Central memory CD4-positive, alpha-beta T cell (primary cell): Measurements from ENCODE around the gene MCEE.
"Not testable (repeated sequence)": the region's sequence is repeated elsewhere in the genome, so short reads cannot be mapped to it uniquely, and the experiment has no call there.

Source experiments
- DNase-seq: peaks from one replicate; pipeline ENCODE4 v3.0.0; 2022

Gene MCEE

DNA sequence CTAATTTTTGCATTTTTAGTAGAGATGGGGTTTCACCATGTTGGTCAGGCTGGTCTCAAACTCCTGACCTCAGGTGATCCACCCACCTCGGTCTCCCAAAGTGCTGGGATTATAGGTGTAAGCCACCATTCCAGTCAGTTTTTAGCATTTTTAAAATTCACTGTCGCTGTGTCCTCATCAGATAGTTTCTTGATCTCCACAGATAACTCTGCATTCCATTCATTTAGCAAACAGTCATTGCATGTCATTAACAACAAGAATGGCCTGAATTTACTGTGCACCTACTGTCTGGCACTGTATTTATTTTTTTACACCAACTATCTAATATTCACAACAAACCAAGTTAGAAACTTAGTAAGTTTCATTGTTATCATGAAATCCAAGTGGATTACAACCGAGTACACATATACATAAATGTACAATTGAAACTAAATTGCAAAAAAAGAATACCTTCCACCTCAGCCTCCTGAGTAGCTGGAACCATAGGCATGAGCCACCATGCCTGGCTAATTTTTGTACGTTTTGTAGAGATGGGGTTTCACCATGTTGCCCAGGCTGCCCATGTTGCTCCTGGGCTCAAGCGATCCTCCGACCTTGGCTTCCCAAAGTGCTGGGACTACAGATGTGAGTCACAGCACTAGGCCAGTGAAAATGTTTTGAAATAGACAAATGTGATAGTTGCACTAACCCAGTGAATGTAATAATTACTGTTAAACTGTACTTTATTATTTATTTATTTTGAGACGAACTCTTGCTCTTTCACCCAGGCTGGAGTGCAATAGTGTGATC, 4.3 kb downstream of the MCEE start:
- DNase-seq, result no peak

DNA sequence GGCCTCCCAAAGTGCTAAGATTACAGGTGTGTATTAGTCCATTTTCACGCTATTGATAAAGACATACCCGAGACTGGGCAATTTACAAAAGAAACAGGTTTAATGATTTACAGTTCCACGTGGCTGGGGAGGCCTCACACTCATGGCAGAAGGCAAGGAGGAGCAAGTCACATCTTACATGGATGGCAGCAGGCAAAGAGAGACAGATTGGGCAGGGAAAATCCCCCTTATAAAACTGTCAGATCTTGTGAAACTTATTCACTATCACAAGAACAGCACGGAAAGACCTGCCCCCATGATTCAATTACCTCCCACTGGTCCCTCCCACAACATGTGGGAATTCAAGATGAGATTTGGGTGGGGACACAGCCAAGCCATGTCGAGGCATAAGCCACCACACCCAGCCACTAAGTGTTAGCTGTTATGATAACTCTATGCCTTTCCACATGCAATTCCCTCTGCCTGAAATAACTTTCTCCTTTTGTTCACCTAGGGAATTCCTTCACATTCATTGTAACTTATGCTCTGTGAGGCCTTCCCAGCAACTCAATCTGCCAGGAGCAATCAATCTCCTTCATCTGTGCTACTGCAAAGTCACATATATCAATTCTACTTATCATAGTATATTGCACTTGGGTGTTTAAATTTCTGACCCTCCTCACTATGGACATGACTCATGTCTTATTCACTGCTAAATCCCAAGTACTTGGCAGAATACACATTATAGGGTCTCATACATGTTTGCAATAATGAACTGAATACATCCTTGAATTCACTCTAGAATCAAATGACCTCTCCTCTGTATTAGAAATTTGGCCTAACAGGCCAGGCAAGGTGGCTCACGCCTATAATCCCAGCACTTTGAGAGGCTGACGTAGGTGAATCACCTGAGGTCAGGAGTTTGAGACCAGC, 7.4 kb downstream of the MCEE start:
- no peak for DNase-seq

DNA sequence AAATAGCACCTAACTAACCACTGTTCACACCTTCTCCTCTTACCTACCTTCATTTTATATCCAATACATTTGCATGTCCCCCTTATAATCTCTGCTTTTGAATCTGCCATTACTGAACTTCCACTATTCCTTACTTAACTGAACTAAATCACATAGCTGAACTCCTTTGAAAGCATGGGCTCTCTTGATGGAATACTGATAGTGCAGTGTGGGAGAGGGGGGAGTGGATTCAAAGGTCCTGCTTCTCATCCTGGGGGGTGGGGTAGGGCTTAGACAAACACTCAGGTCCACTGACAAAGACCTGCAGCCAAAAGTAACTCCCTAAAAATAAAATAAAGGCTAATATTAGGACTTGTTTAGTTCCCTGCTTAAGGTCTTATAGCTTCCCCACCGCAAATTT, 8.6 kb downstream of the MCEE start:
- DNase-seq, result no peak

DNA sequence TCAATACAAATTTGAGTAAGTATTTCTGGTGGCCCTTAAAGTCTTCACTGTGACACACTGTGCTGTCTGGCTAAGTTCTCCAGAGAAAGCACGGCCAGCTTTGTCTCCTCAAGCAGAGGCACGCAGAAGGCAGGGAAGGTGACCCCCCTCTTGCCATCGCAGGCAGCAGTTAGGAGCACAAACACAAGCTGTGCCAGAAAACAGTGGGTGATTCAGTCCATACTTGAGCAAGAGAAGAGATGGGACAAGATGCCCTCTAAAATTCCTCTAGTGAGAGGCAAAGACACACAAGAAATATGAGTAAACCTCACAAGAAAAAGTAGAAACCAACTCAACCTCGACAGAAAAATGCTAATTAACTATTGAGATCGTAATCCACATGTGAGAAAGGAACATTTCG, 9.8 kb downstream of the MCEE start:
- no peak for DNase-seq

DNA sequence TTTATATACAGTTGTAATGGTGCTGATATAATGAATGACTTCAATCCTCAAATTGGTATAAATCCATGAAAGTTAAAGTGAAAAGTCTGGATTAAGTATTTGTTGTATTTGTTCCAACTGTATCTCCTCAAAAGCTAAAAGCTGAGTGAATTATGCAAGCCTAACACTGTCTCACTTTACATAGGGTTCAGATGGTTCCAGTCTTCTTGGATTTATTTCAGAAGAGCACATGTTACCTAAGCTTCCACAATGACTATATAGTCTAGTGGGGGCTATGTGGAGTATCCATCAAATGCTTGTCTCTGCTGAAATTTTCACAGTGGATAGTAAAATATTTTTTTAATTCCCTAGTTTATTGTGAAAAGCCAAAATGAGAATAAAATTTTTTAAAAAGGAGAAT, 13.0 kb downstream of the MCEE start:
- DNase-seq, result no peak

DNA sequence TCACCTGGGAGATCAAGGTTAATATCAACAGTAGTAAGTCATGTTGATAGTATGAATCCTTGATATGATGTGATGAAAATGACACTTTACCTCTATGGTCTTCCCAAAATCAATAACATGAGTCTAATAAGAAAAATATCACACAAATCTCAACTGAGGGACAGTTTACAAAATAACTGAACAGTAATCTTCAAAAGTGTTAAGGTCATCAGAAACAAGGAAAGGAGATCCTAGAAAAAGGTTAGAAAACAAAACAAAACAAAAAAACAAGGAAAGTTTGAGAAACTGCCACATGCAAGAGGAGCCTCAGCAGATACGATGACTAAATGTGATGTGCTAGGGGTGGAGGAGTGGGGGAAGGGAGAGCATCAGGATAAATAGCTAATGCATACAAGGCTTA, 16.2 kb downstream of the MCEE start:
- no peak for DNase-seq

DNA sequence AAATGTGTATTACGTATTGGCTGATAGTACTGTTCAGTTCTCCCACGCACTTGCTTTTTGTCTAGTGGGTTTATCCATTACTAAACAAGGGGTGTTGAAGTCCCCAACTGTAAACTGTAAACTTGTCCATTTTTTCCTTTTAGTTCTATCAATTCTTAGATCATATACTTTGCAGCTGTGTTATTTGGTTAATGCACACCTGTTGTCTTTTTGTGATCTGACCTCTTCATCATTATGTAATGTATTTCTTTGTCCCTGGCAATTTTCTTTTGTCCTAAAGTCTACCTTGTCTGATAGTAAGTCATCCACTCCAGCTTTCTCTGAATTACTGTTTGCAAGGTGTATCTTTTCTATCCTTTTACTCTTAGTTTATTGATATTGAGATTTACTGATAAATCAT, 21.9 kb downstream of the MCEE start:
- no peak for DNase-seq

DNA sequence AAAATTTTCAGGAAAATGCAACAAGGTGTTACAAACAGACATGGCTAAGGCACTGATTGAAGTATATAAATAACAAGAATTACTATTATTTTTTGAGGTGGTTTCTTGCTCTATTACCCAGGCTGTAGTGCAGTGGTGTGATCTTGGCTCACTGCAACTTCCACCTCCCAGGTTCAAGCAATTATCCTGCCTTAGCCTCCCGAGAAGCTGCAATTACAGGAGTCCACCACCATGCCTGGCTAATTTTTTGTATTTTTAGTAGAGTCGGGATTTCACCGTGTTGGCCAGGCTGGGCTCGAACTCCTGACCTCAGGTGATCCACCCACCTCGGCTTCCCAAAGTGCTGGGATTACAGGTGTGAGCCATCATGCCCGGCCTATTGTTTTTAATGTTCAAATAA, 23.6 kb downstream of the MCEE start:
- not testable (repeated sequence) for DNase-seq

DNA sequence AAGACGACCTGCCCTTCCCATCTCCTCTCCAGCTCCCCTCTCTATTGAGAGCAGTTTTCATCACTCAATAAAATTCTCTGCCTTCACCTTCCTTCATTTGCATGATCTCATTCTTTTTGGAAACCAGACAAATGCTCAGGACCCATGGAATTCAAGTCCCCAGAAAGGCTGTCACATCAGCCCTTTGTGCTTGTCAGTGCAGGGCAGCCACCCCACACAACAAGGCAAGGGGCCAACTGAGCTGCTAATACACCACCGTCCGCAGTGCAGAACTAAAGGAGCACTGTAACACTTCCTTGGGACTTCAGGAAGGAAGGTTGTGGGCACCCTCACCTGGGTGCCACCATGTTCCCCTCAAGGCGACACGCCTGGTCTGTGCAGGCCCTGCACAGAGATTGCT, 26.2 kb downstream of the MCEE start:
- no peak for DNase-seq

DNA sequence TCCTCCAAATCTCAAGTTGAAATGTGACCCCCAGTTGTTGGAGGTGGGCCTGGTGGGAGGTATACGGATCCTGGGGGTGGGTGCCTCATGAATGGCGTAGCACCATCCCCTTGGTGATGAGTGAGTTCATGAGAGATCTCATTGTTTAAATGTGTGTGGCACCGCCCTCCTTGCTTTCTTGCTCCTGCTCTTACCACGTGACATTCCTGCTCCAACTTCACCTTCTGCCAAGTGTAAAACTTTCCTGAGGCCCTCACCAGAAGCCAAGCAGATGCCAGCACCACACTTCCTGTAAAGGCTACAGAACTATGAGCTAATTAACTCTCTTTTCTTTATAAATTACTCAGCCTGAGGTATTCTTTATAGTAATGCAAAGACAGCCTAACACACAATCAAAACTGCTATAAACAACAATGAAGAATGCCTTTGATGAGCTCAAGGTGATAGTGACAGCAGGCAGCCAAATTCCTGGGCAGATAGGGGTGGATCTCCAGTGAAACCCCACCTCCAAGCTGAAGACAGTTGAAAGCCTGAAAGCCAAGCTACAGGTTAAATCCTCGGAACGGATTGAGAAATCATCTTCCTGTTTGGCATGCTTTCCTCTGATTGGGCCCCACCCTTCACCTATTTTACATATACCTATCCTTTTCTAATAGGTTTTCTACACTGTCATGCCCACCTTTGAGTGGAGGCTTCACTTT, 26.9 kb downstream of the MCEE start:
- DNase-seq, result no peak

DNA sequence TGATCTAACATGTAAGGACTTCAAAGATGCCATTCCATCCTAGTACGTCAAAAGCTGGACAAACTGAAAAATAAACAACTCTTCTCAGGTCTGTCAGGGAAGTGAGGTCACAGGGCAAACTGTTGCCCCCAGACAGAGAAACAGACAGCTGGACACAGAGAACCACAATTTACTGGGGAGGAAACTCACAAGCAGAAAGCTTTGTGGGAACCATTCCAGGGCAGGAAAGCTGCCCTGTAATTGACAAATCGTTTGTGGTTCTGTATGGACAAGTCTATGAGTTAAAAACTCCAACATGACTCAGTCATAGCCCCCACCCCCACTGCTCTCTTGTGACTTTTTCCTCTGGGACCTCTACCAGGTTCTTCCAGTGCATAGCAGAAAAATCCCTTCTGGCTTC, 28.4 kb downstream of the MCEE start:
- DNase-seq, result no peak

DNA sequence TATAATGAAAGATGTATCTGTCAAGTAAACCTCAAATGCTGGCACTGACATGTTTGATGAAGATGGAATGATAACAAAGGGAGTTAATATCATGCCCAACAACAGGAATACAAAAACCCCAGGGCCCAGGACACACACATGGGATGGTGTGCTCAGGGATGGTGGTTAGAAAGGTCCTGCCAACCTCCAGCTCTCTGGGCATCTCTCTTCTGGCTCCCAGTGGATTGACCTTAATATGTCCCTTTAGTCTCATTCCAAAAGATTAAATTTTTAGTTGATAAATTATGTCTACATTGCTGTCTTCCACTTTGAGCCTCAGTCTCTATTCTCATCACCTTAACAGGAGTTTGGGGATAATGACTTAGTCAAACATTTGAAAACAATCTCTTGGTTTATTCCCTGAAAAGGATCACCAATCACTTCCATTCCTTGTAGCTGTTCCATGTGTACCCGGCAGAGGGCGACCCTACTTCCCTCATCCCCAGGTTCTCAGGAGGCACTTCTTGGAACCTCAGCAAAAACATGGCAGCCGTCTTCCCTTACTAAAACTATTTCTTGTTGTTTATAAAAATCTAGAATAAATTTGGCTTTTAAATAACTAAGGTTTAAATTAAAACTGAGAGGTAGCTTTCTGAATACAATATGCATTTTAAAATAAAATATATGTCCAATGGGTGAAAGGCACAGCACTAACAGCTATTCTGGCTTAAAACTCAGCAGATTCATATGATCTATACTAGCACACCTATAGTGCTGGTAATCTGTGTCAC, 29.6 kb downstream of the MCEE start:
- DNase-seq, result peak; percentile 21

DNA sequence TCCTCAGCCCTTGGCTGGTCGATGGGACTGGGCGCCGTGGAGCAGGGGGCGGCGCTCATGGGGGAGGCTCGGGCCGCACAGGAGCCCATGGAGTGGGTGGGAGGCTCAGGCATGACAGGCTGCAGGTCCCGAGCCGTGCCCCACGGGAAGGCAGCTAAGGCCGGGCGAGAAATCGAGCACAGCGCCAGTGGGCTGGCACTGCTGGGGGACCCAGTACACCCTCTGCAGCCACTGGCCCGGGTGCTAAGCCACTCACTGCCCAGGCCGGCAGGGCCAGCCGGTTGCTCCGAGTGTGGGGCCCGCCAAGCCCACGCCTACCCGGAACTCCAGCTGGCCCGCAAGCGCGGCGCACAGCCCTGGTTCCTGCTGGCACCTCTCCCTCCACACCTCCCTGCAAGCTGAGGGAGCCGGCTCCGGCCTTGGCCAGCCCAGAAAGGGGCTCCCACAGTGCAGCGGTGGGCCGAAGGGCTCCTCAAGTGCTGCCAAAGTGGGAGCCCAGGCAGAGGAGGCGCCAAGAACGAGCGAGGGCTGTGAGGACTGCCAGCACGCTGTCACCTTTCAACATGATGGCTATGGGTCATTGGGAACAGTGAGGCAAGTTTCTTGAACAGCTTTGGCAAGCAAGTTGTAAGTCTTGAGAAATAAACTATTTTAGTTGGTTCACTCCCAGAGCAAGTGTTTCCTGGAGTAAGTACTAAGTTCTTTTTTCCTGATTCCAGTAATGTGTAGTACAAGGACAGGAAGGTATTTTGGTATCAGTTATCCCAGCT, 37.4 kb downstream of the MCEE start:
- not testable (repeated sequence) for DNase-seq

DNA sequence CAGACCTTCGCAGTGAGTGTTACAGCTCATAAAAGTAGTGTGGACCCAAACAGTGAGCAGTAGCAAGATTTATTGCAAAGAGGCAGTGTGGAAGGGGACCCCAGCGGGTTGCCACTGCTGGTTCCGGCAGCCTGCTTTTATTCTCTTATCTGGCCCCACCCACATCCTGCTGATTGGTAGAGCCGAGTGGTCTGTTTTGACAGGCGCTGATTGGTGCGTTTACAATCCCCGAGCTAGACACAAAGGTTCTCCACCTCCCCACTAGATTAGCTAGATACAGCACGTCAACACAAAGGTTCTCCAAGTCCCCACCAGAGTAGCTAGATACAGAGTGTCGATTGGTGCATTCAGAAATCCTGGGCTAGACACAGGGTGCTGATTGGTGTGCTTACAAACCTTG, 38.2 kb downstream of the MCEE start:
- DNase-seq, result not testable (repeated sequence)

DNA sequence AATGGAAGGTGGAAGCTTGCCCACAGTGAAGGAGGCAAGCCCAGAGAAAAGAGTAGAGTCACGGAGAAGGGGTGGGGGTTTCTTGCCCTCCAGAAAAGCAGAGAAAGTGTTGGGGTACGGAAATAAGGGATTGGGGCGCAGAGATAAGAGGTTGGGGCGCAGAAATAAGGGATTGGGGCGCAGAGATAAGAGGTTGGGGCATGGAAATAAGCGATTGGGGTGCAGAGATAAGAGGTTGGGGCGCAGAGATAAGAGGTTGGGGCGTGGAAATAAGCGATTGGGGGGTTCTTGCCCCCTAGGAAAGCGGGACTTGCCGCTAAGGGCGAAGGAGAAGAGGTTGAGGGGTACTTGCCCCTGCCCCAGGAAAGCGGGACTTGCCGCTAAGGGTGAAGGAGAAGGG, 40.6 kb downstream of the MCEE start:
- not testable (repeated sequence) for DNase-seq

DNA sequence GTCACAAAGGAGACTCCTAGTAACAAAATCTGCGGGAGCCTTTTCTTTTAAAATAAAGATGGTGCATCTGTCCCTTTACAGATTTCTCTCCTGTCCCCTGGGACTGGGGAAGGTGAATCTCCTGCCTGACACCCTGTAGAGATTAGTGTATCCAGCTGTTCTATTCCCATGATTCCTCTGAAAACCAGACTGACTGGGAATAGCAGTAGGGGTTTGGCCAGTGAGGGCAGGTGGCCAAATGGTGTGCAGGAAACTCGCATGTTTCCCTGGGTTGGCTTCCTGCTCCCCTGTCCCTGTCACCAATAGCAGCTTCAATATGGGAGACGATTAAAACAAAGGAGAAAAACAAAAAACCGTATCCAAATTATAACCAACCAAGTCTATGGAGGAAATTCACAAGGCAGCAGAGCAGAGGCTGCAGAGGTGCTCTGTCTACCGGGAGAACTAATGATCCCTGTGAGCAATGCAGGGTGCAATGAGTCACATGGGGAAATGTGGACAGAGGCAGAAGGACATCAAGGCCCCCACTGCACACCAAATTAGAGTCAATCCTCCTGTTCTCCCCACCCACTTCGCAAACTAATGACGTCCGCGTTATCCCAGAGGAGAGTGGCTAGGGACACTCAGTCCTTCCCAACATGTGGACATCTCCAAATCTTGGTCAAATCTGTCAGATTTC, 44.6 kb downstream of the MCEE start:
- DNase-seq, result not testable (repeated sequence)

DNA sequence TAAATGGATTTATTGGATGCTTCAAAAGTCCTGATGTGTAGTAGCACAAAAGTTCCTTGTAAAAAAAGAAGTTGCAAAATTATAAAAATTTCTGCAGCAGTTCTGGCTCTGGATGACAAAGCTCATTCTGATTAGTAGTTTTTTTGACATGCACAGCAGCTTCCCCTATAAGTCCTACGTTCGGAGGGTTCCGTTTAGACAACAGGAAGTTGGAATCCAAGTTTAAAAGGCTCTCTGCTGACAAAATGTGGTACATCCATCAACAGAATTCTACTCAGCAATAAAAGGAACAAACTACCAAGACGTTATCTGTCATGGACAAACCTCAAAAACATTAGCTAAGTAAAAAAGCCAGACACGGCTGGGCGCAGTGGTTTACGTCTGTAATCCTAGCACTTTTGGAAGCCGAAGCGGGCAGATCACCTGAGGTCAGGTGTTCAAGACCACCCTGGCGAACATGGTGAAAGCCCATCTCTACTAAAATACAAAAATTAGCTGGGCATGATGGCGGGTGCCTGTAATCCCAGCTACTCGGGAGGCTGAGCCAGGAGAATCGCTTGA, 46.2 kb downstream of the MCEE start:
- not testable (repeated sequence) for DNase-seq

DNA sequence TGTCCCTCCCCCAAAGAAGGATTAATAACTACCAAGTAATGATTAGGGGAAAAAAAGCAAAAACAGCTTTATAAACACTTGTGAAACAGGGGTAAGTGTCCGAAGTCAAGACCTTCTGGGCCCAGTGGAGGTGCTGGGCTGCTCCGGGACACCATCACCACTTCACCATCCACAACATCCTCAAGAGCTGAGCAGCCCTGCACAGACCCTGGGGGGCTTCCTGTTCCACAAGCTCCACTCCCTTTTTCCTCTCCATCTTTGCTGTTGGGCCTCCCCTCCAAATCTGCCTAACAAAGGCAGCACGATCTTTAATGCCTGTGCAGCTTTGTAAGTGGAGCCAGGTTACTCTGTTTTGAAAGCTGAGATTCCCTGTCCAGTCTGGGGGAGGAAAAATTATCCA, 46.7 kb downstream of the MCEE start:
- DNase-seq, result not testable (repeated sequence)

DNA sequence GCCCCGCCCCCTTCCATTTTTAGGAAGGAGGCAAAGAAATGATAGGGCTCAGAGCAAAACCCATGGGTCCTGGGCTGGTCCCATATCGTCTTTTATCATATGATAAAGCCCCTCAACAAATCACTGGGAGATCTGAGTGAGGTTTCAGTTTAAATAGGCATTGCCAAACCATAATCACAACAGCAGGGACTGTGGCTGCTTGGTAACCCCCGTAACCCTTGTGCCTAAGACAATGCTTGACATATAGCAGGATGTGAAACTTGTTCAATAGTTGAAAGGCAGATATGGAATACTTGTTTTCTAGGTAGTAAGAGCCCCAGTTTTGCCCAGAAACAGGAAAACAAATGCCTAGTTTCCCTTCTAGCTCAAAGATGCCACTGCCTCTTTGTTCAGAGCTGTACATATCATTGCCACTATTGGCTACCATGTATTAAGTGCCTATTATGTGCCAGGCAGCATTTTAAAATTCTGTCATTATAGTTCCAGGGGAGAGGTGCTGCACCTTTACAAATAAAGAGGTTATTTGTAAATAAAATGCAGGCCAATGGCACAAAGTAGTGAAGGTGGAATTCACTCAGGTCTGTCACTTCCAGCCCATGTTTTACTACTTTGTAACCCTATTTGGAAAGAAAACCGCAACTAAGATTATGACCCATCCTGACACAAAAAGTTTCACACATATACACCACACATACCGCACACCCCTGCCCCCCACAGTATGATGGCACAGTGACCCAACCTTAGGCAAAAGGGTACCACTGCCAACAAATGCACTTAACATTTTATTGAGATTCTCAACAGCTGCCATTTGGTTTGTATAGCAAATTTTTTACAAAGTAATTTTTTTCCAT, 47.4 kb downstream of the MCEE start:
- DNase-seq, result no peak

DNA sequence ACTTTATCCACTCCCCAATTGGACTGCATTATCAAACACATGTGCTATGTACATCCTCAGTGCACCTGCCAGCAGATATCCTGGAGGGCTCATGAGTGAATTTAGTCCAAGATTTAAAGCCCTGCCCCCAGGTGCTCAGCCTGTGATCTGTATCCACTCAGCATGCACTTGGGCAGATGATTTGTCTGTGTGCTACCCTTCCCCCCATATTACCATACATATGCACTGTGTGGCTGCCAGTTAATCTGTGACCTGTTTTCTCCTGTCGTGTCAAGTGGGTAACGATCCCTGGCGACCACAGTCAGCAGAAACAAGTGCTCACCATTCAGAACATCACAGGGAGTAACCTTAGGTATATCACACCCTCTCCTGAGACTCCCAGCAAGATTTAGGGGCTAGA, 51.4 kb downstream of the MCEE start:
- DNase-seq, result no peak
